Glutamatergic neuron (in vitro differentiated cells): ENCODE data around the gene SH2D4B. TPM values are rescaled to one million over a fixed set of nuclear protein-coding genes. Genes with fewer than 3 reads are reported as not detected.

ENCODE experiments used
- DNase-seq: peaks from one replicate; pipeline ENCODE4 v3.0.0; 2022
- H3K27ac Mint-ChIP-seq: one replicate; pipeline ENCODE4 v1.8.0; 2020; ENCODE audit warnings: mild to moderate bottlenecking, mixed read lengths, inconsistent platforms; ENCODE audit not compliant: unreplicated experiment
- H3K27me3 Mint-ChIP-seq: one replicate; pipeline ENCODE4 v1.8.0; 2020; ENCODE audit warnings: mild to moderate bottlenecking, moderate library complexity, mixed read lengths, inconsistent platforms; ENCODE audit not compliant: unreplicated experiment
- H3K36me3 Mint-ChIP-seq: one replicate; pipeline ENCODE4 v1.8.0; 2020; ENCODE audit warnings: mild to moderate bottlenecking, mixed read lengths, inconsistent platforms; ENCODE audit not compliant: unreplicated experiment
- H3K4me1 Mint-ChIP-seq: one replicate; pipeline ENCODE4 v1.8.0; 2020; ENCODE audit warnings: mild to moderate bottlenecking, low read depth, mixed read lengths, inconsistent platforms; ENCODE audit not compliant: unreplicated experiment
- H3K4me3 Mint-ChIP-seq: one replicate; pipeline ENCODE4 v1.8.0; 2020; ENCODE audit warnings: mild to moderate bottlenecking, mixed read lengths, inconsistent platforms; ENCODE audit not compliant: unreplicated experiment
- H3K9me3 Mint-ChIP-seq: one replicate; pipeline ENCODE4 v1.8.0; 2020; ENCODE audit warnings: mild to moderate bottlenecking, moderate library complexity, mixed read lengths, inconsistent platforms; ENCODE audit not compliant: unreplicated experiment
- CTCF ChIP-seq: fragments of 200-600 bp; sonication (generic); IDR thresholded peaks from one replicate; pipeline ENCODE4 v1.5.0; 2021; ENCODE audit not compliant: partially characterized antibody, unreplicated experiment
- total RNA-seq: library from RNA; stranded (reverse); fragmentation: NEBNext Ultra II Directional; extraction: Animal tissue kit (Norgen Biotek cat#: 25700); gene quantifications from one replicate; pipeline ENCODE4 v1.2.1, GENCODE V29; 2021; ENCODE audit not compliant: unreplicated experiment

The SH2D4B gene
- total RNA-seq, 1 donor from 2014 or later: 0.12 TPM

GRCh38 chr10:80520661-80521470, 16.8 kb upstream of the SH2D4B start:
- peak; percentile 43 for DNase-seq
- H3K4me1 Mint-ChIP-seq: peaks cover 32% of the 10 kb centered on the region
- peak overlapping the region; percentile 79 for H3K4me3 Mint-ChIP-seq
- no peak for TF ChIP-seq CTCF
- H3K27me3 Mint-ChIP-seq: peaks cover 24% of the 10 kb centered on the region
- peak overlapping the region; percentile 95 for H3K27ac Mint-ChIP-seq
- H3K36me3 Mint-ChIP-seq: peaks cover 13% of the 10 kb centered on the region
- peaks cover 11% of the 10 kb centered on the region for H3K9me3 Mint-ChIP-seq

- H3K4me1 Mint-ChIP-seq: peaks cover 32% of the 10 kb centered on the region
- peaks cover 10% of the 10 kb centered on the region for H3K9me3 Mint-ChIP-seq
- H3K36me3 Mint-ChIP-seq: peaks cover 13% of the 10 kb centered on the region
- no peak overlapping the region for H3K4me3 Mint-ChIP-seq
- no peak overlapping the region for H3K27ac Mint-ChIP-seq
- H3K27me3 Mint-ChIP-seq: peaks cover 24% of the 10 kb centered on the region
- DNase-seq: no peak
- no peak for TF ChIP-seq CTCF
Measured at GRCh38 chr10:80522756-80523363, 14.8 kb upstream of the SH2D4B start.

- Mint-ChIP-seq H3K27ac (no peak overlapping the region), H3K36me3 (peaks cover 7% of the 10 kb centered on the region), H3K4me3 (no peak overlapping the region), H3K9me3 (peaks cover 10% of the 10 kb centered on the region), H3K4me1 (peaks cover 31% of the 10 kb centered on the region), H3K27me3 (peaks cover 22% of the 10 kb centered on the region)
- no peak for DNase-seq
- TF ChIP-seq CTCF: no peak
Measured at GRCh38 chr10:80523773-80524172, 13.9 kb upstream of the SH2D4B start.

GRCh38 chr10:80524190-80524909, 13.4 kb upstream of the SH2D4B start:
- Mint-ChIP-seq H3K36me3 (peaks cover 2% of the 10 kb centered on the region), H3K4me3 (no peak overlapping the region), H3K27me3 (peaks cover 19% of the 10 kb centered on the region), H3K27ac (no peak overlapping the region), H3K9me3 (peaks cover 8% of the 10 kb centered on the region), H3K4me1 (peaks cover 29% of the 10 kb centered on the region)
- no peak for DNase-seq
- TF ChIP-seq CTCF: no peak

GRCh38 chr10:80526218-80526617, 11.5 kb upstream of the SH2D4B start:
- H3K36me3 Mint-ChIP-seq: no peaks in the 10 kb centered on the region
- H3K27me3 Mint-ChIP-seq: peaks cover 10% of the 10 kb centered on the region
- H3K4me1 Mint-ChIP-seq: peaks cover 15% of the 10 kb centered on the region
- no peak overlapping the region for H3K27ac Mint-ChIP-seq
- H3K9me3 Mint-ChIP-seq: no peaks in the 10 kb centered on the region
- DNase-seq: no peak
- TF ChIP-seq CTCF: no peak
- no peak overlapping the region for H3K4me3 Mint-ChIP-seq
